ENCODE data around the gene SFSWAP.

The SFSWAP gene

GRCh38 chr12:131818821-131819585, 108.1 kb downstream of the SFSWAP start:
- CTCF ChIA-PET = no interaction called here
- POLR2A ChIA-PET = no interaction called here
- no peak for DNase-seq (ENCODE audit: low read depth, low spot score)
- H3K4me3 ChIP-seq (ENCODE audit: low read depth, low read length) = no peak overlapping the region
- TF ChIP-seq, protein P1, sequence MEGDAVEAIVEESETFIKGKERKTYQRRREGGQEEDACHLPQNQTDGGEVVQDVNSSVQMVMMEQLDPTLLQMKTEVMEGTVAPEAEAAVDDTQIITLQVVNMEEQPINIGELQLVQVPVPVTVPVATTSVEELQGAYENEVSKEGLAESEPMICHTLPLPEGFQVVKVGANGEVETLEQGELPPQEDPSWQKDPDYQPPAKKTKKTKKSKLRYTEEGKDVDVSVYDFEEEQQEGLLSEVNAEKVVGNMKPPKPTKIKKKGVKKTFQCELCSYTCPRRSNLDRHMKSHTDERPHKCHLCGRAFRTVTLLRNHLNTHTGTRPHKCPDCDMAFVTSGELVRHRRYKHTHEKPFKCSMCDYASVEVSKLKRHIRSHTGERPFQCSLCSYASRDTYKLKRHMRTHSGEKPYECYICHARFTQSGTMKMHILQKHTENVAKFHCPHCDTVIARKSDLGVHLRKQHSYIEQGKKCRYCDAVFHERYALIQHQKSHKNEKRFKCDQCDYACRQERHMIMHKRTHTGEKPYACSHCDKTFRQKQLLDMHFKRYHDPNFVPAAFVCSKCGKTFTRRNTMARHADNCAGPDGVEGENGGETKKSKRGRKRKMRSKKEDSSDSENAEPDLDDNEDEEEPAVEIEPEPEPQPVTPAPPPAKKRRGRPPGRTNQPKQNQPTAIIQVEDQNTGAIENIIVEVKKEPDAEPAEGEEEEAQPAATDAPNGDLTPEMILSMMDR (IDR thresholded peaks at IDR 0.05; ENCODE audit: insufficient read depth, low read length, missing control alignments) = no peak

DNA sequence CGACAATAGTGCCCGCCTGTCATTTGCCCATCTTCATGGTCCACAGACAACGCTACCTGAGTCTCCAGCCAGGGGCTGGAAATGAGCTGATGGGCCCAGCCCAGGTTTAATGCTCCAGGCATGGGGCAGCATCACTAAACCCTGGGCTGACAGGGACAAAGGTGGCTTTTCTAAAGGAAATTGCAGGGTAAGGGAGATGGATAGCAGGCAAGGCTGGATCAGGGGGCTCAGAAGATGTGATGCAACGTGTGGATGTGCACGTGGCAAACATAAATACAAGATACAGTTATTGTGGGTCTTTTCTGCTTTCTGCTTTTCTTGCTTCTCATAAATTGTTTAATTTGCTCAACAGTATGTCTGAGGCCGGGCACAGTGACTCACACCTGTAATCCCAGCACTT, 113.6 kb downstream of the SFSWAP start:
- no peak overlapping the region for H3K4me3 ChIP-seq (ENCODE audit: low read depth, low read length)
- TF ChIP-seq, protein P1 (IDR thresholded peaks at IDR 0.05; ENCODE audit: insufficient read depth, low read length, missing control alignments) = no peak
- no peak for DNase-seq (ENCODE audit: low read depth, low spot score)
- ChIA-PET CTCF (no interaction called here), POLR2A (no interaction called here)

DNA sequence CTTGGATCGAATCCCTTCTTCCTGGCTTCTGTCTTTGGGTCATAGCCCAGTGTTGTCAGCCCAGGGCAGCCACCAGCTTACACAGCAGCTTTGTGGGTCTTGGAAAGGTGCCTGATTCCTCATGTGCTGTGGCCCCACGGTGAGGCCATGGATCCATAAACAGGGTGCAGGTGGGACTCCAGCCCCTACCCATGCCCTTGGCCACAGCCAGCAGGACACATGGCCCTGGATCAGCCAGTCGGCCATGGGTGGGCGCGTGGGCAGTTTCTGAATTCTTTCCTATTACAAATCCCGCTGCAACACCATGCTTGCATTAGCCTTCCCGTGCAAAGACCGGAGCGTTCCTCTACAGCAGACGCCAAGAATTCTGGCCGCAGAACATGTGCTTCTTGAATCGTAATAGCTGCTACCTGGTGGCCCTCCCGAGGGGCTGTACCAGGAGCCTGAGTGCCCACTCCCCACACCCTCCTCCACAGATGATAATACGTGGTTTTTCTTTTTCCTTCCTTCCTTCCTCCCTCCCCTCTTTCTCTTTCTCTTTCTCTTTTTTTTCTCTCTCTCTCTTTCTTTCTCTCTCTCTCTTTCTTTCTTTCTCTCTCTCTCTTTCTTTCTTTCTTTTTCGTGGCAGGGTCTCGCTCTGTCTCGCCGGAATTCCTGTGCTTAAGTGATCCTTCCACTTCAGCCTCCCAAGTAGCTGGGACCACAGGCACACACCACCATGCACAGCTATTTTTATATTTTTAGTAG, 114.4 kb downstream of the SFSWAP start:
- TF ChIP-seq, protein P1 (IDR thresholded peaks at IDR 0.05; ENCODE audit: insufficient read depth, low read length, missing control alignments) = no peak
- no peak overlapping the region for H3K4me3 ChIP-seq (ENCODE audit: low read depth, low read length)
- DNase-seq (ENCODE audit: low read depth, low spot score) = no peak
- CTCF ChIA-PET = interaction anchor here (0.7 to 6.6 kb wide), 4 partner anchors 38 to 720 kb away, joined by 3 to 72 read pairs (median 4); no protein-coding TSS in a partner anchor
- POLR2A ChIA-PET = no interaction called here

DNA sequence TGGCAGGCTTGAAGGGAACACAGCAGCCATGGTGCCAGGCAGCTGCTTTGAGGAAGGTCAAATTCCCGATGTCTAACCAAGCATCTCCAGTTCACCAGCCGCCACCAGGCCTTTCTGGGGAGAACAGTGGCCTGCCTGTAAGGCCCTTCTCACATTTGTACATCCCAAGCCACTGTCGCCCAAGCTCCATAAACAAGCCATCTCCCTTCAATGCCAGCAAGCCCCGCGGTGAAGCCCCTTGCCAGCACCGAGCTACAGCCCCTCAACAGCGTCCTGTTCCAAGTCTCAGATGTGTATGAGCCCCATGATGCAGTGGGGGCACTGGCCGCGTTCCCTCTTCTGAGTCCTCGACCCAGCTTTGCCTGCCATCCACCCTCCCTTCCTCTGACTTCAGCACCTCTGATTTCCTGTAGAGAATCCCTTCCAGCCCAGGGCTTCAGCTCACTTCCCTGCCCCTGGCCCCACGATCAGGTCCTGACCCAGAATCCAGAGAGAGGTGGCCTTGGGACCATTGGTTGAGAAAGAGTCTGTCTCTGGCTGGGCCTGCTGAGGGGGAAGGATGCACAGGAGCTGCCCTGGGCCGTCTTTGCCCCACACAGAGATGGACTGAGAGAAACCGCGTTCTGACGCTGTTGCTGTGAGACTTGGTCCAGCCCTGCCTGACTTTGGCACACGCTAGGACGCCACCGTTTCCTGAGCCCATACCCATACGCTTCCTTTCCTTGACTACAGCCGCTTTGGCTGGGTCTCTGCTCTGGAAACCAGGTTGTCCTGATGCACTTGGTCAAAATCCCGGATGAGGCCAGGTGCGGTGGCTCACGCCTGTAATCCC, 115.4 kb downstream of the SFSWAP start:
- TF ChIP-seq, protein P1 (IDR thresholded peaks at IDR 0.05; ENCODE audit: insufficient read depth, low read length, missing control alignments) = no peak
- no peak for DNase-seq (ENCODE audit: low read depth, low spot score)
- POLR2A ChIA-PET = no interaction called here
- no peak overlapping the region for H3K4me3 ChIP-seq (ENCODE audit: low read depth, low read length)
- CTCF ChIA-PET = interaction anchor here (0.7 to 6.6 kb wide), 6 partner anchors 12 to 721 kb away, joined by 3 to 72 read pairs (median 3); no protein-coding TSS in a partner anchor

DNA sequence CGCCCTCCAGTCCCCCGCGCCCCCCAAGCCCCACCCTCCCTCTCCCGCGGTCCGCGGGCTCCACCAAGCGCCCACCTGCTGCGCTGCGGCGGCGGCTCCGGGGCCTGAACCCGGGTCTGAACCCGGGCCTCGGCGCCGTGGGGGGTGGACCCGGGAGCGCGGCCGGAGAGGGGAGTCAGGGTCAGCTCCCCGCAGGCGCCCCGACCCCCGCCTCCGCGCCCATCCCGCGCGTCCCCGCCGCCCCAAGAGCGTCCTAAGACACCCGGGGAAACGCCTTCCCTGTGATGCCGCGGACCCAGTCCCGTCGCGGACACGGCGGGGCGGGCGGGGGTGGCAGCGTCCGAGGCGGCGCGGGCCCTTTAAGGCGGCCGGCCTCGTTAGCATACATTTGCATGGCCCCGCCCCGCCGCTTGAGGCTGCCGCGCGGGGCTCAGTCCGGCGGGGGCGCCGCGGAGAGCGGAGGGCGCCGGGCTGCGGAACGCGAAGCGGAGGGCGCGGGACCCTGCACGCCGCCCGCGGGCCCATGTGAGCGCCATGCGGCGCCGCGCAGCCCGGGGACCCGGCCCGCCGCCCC, 117.2 kb downstream of the SFSWAP start, which contains the start of gene MMP17:
MMP17 (plus strand) TSS at position 433 of the 574 bp plus-strand sequence; CDS start at position 535, 102 bp downstream.
- POLR2A ChIA-PET = interaction anchor here (1.0 kb wide), 1 partner anchor 69 kb away, joined by 3 read pairs; no protein-coding TSS in a partner anchor
- DNase-seq (ENCODE audit: low read depth, low spot score) = no peak
- CTCF ChIA-PET = interaction anchor here (1.0 to 6.6 kb wide), 3 partner anchors 73 to 723 kb away, joined by 3 to 72 read pairs (median 4); no protein-coding TSS in a partner anchor
- H3K4me3 ChIP-seq (ENCODE audit: low read depth, low read length) = peak within 1 kb of the TSS; percentile 70
- TF ChIP-seq, protein P1 (IDR thresholded peaks at IDR 0.05; ENCODE audit: insufficient read depth, low read length, missing control alignments) = peak; percentile 27

All from AG04449 (cell line).